Tibial nerve (tissue), 4 donors: ENCODE results near the gene MRC1. TPM values are rescaled to one million over a fixed set of nuclear protein-coding genes. Genes with fewer than 3 reads are reported as not detected.

Experiments used
- DNase-seq, 2 donors: peaks; one replicate each; pipeline ENCODE4 v3.0.0-alpha.2; 2019; ENCODE audit warnings: low spot score in 2 of 2
- H3K27ac ChIP-seq, 4 donors: fragments of 200-600 bp; sonication (generic) in 3 of 4; one replicate each; pipeline ENCODE4 v1.5.1; 2017 to 2019; ENCODE audit warnings: mild to moderate bottlenecking in 1 of 4
- H3K27me3 ChIP-seq, 2 donors: fragments of 200-600 bp; sonication (generic) in 1 of 2; one replicate each; pipeline versions ENCODE4 v1.5.1 to v1.6.0; 2017 to 2019
- H3K36me3 ChIP-seq, 3 donors: fragments of 200-600 bp; sonication (generic); one replicate each; pipeline ENCODE4 v1.5.1; 2018 to 2019
- H3K4me1 ChIP-seq, 4 donors: fragments of 200-600 bp; sonication (generic) in 3 of 4; one replicate each; pipeline ENCODE4 v1.5.1; 2017 to 2019
- H3K4me3 ChIP-seq, 4 donors: fragments of 200-600 bp; sonication (generic) in 3 of 4; one replicate each; pipeline ENCODE4 v1.5.1; 2017 to 2019; ENCODE audit warnings: mild to moderate bottlenecking in 1 of 4, moderate library complexity in 1 of 4
- H3K9me3 ChIP-seq, 4 donors: fragments of 200-600 bp; sonication (generic) in 3 of 4; one replicate each; pipeline ENCODE4 v1.5.1; 2017 to 2019
- EP300 ChIP-seq, 2 donors: sonication (generic); formaldehyde crosslinking; IDR thresholded peaks; one replicate each; pipeline ENCODE4 v1.6.1; 2017; ENCODE audit warnings: antibody characterized with exemption in 2 of 2, mild to moderate bottlenecking in 1 of 2
- POLR2A ChIP-seq, 2 donors: fragments of 450-650 bp; IDR thresholded peaks; one replicate each; pipeline ENCODE4 v1.6.1; 2017; ENCODE audit warnings: antibody characterized with exemption in 2 of 2, mild to moderate bottlenecking in 2 of 2, moderate library complexity in 2 of 2
- WGBS, 2 donors: methylation state at CpG; one replicate each; pipeline ENCODE4 v1.1.5; 2018; 5-methylcytosine and 5-hydroxymethylcytosine counted together
- total RNA-seq, 4 donors: library from RNA; depleted of rRNA; stranded (reverse); fragments of >200 nt; gene quantifications; one replicate each; pipeline ENCODE4 v1.1.0, GENCODE V29; 2016
- TF ChIP-seq, protein P1 (sequence below), 5 experiments: fragments of 200-600 bp in 3 of 5; fragments of 450-650 bp in 2 of 5; sonication (generic) in 3 of 5; IDR thresholded peaks; one replicate each; pipeline ENCODE4 v1.5.1; 2016 to 2019; ENCODE audit warnings: antibody characterized with exemption in 5 of 5, mild to moderate bottlenecking in 3 of 5, moderate library complexity in 2 of 5

Gene MRC1
- total RNA-seq, 4 donors from 2014 or later, result 34.3 to 52.2 (median 44.8) TPM

DNA sequence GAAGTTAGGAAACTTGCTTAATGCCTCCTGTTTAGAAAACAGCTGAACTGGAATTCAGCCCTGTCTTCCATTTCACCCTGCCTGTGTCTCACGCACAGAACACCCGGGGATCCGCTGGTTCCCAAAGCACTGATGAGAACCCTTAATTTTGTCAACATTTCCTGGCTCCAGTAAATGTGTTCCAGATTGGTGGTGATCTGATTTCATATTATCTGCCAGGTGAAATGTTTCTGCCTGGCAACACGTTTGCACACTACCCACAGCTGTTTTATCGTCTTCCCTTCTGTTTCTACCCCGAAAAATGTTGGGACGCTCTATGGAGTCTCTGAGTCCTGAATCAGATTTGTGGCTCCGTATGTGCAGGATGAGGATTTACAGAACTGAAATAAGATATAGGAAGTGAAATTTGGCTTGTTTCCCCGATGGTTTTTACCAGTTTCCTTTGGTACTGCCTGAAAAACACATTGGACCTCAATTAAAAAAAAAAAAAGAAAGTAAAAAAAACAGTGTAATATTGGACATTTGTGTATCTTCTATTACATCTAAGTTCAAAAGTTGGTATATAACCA lies 29.0 kb downstream of the MRC1 start:
- peaks cover 0 to 7% of the 10 kb centered on the region in 2 donors for H3K27me3 ChIP-seq
- no peak overlapping the region for H3K27ac ChIP-seq
- H3K9me3 ChIP-seq, result no peaks in the 10 kb centered on the region
- H3K4me3 ChIP-seq, result no peak overlapping the region
- no peaks in the 10 kb centered on the region for H3K36me3 ChIP-seq
- TF ChIP-seq, protein P1, sequence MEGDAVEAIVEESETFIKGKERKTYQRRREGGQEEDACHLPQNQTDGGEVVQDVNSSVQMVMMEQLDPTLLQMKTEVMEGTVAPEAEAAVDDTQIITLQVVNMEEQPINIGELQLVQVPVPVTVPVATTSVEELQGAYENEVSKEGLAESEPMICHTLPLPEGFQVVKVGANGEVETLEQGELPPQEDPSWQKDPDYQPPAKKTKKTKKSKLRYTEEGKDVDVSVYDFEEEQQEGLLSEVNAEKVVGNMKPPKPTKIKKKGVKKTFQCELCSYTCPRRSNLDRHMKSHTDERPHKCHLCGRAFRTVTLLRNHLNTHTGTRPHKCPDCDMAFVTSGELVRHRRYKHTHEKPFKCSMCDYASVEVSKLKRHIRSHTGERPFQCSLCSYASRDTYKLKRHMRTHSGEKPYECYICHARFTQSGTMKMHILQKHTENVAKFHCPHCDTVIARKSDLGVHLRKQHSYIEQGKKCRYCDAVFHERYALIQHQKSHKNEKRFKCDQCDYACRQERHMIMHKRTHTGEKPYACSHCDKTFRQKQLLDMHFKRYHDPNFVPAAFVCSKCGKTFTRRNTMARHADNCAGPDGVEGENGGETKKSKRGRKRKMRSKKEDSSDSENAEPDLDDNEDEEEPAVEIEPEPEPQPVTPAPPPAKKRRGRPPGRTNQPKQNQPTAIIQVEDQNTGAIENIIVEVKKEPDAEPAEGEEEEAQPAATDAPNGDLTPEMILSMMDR (IDR thresholded peaks at IDR 0.05), result no peak
- peak in 1 of 2 donors; percentile 10 for TF ChIP-seq EP300 (IDR thresholded peaks at IDR 0.05)
- no peak for DNase-seq
- H3K4me1 ChIP-seq, result peaks cover 0 to 8% (median 0%) of the 10 kb centered on the region in 4 donors
- 50 to 54% methylated on average over 9 of the region's 9 CpGs for WGBS, 2 donors

DNA sequence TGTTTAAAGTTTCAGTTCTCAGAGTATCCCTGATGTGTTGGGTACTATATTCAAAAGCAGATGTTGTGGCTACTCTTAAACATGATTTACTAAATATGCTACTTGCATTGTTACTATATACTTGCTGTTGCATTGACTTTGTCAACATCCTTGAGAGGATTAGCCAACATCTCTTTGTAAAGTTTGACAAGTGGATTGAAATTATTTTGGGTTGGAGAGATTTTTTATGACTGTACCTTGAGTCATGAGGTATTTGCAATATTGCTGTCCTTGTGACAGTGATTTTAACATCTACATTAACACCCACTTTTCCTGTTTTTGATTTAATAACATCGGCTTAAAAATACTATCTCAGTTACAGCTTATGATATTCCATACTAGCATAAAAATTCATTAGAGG lies 31.9 kb downstream of the MRC1 start:
- Histone ChIP-seq H3K9me3 (no peaks in the 10 kb centered on the region), H3K27me3 (peaks cover 0 to under 1% of the 10 kb centered on the region in 2 donors), H3K27ac (no peak overlapping the region), H3K4me3 (no peak overlapping the region), H3K36me3 (no peaks in the 10 kb centered on the region), H3K4me1 (peaks cover 0 to 8% (median 0%) of the 10 kb centered on the region in 4 donors)
- WGBS, 2 donors, result 90 to 98% methylated on average over 1 of the region's 1 CpG
- TF ChIP-seq EP300 (IDR thresholded peaks at IDR 0.05), result no peak
- no peak for TF ChIP-seq POLR2A (IDR thresholded peaks at IDR 0.05)
- TF ChIP-seq, protein P1 (IDR thresholded peaks at IDR 0.05), result no peak
- no peak for DNase-seq

GRCh38 chr10:17842641-17843040 lies 33.5 kb downstream of the MRC1 start:
- H3K4me1 ChIP-seq, result peaks cover 0 to 4% (median 0%) of the 10 kb centered on the region in 4 donors
- no peaks in the 10 kb centered on the region for H3K27me3 ChIP-seq
- WGBS, 2 donors, result 78 to 81% methylated on average over 5 of the region's 5 CpGs
- no peaks in the 10 kb centered on the region for H3K36me3 ChIP-seq
- H3K9me3 ChIP-seq, result no peaks in the 10 kb centered on the region
- DNase-seq, result no peak
- no peak overlapping the region for H3K27ac ChIP-seq
- H3K4me3 ChIP-seq, result no peak overlapping the region
- TF ChIP-seq, protein P1 (IDR thresholded peaks at IDR 0.05), result no peak
- TF ChIP-seq POLR2A (IDR thresholded peaks at IDR 0.05), result no peak
- no peak for TF ChIP-seq EP300 (IDR thresholded peaks at IDR 0.05)

GRCh38 chr10:17847585-17848296 lies 38.6 kb downstream of the MRC1 start:
- Histone ChIP-seq H3K4me3 (no peak overlapping the region), H3K27me3 (no peaks in the 10 kb centered on the region), H3K4me1 (peaks cover 0 to 5% (median 2%) of the 10 kb centered on the region in 4 donors), H3K36me3 (no peaks in the 10 kb centered on the region), H3K27ac (peak overlapping the region in 1 of 4 donors; percentile 39), H3K9me3 (no peaks in the 10 kb centered on the region)
- no peak for DNase-seq
- WGBS, 2 donors, result 52 to 62% methylated on average over 5 of the region's 5 CpGs
- TF ChIP-seq EP300 (IDR thresholded peaks at IDR 0.05), result no peak
- TF ChIP-seq, protein P1 (IDR thresholded peaks at IDR 0.05), result peak in 4 of 5 experiments; percentile 28 to 40 (median 32)

DNA sequence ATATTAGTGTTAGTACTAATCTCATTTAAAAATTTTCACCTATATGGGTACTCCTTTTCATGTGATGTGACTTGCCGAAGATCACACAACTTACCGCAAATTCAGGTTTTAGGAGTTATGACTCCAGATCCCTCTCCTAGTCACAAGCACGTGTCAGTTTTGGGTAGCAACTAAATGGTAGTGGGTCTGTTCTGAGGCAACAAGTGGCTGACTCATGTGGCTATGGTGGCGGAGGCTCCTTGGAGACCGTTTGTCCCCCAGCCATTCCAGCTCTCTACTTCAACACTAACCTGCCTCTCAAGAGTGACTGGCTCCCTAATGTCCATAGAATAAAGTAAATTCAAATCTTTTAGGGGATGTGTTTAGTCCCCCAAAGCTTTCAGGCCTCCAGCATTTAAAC lies 39.5 kb downstream of the MRC1 start:
- Histone ChIP-seq H3K27me3 (no peaks in the 10 kb centered on the region), H3K9me3 (no peaks in the 10 kb centered on the region), H3K27ac (no peak overlapping the region), H3K4me3 (no peak overlapping the region), H3K36me3 (no peaks in the 10 kb centered on the region), H3K4me1 (peaks cover 0 to 5% (median 2%) of the 10 kb centered on the region in 4 donors)
- no peak for TF ChIP-seq EP300 (IDR thresholded peaks at IDR 0.05)
- TF ChIP-seq, protein P1 (IDR thresholded peaks at IDR 0.05), result no peak
- no peak for TF ChIP-seq POLR2A (IDR thresholded peaks at IDR 0.05)
- no peak for DNase-seq
- 86 to 87% methylated on average over 5 of the region's 5 CpGs for WGBS, 2 donors
